ENCODE measurements around the gene RHOD.
A peak's percentile ranks its signal among the peaks of the same experiment; 100 is the strongest.

RHOD gene

GRCh38 chr11:67117672-67118180 is 61.1 kb downstream of the RHOD start:
- peak; percentile 24 to 32 for DNase-seq

DNA sequence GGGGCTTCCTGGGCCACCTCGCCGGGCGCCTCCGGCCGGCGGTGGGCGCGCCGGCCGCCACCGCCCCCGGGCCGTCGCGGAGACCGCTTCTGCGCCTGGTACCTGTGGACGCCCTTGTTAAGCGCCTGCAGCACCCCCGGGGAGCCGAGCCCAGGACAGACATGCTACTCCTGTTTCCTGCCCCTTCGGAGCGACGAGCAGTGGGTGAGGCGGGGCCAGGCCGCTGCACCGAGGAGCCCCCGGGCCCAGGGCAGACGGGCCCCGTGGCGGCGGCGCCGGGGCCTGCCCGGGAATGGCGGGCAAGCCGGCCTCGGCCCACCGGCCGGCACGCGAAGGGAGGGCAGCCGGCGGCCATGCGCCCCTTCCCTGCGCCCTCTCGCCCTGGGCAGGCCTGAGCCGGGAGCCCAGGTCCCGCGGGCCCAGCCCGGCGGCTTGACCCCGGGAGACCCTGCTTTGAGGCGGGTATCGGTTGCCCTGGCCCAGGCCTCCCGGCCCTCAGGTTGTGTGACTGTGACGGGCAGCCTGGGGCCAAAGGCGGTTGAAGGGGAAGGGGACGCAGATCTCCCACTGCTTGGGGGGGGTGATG is 61.6 kb downstream of the RHOD start:
- DNase-seq: peak in 1 of 2 donors; percentile 9

DNA sequence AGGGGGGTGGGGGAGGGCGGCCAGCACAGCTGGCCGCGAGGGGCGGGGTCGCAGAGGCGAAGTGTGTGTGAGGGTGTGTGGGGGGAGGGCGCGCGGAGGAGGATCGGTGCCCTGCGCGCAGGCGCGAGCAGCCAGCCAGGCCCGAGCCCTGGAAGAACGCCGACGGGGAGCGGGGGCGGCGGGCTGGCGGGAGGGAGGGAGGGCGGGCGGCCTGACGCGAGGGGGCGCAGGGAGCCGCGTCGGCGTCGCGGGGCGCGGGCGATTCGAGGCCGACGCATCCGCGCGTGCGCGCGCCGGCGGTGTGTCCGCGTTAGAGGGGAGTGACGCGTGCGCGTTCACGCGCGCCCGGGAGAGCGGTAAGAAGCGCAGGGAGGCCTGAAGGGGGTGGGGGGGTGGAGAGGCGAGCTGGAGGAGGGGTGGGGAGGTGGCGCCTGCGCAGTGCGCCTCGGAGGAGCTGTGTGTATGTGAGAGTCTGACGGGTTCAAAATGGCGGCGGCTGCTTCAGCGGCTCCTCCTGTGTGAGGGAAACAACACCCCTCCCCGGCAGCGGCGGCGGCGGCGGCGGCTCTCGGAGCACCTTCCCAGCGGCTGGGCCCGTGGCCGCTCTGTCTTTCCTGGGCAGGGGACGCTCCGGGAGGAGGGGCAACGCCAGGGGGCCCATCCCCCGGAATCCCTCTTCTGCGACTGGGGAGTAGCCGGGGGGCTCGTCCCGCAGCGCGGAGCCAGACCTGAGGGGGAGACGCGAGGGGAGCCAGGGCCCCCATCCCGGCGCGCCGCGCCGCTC is 62.3 kb downstream of the RHOD start, which contains the start of gene KDM2A:
TSS of gene KDM2A (plus strand) at position 463 of the 784 bp plus-strand sequence. CDS start 2,054 bp downstream, outside the sequence.
- peak; percentile 96 to 98 for DNase-seq

DNA sequence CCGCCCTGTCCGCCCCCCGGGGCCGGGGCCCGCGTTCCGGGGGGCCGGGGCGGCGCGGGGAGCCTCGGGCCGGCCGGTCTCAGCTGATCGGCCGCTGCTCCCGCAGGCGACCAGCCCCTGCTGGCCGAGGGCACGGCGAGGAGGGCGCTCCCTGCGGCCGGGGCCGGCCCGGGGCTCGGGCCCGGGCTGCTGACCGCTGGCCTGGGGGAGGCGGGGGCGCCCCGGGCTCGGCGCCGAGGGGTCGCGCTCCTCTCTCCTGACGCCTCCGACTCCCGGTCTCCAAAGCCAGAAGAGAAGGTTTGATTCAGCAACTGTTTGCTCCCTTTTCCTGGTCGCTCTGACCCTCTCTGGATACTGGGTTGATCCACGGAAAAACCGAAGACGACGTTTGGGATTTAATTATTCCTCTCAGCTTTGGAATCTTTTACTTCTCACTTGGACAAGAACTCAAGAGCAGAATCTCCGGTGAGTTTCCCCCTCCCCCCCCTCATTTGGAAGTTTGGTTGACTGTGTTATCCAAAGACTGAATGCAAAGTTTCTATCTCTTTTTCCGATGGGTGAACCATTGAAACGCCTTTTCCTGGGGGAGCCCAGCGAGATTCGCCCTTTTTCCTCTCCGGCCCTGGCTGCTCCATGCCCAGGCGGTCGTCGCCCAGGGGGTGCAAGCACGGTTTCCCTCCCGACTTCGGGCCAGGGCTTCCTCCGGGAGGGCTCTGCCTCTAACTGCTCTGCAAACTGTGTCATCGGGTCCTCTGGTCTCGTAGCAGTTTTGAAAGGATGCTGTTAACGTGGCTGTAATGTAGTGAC is 63.1 kb downstream of the RHOD start:
- peak in 1 of 2 donors; percentile 29 for DNase-seq

- no peak for DNase-seq
Measured at GRCh38 chr11:67120456-67120855, 63.8 kb downstream of the RHOD start.

- DNase-seq: peak; percentile 92 to 95
Measured at GRCh38 chr11:67120881-67121710, 64.4 kb downstream of the RHOD start.
